ENCODE measurements around the gene DAND5. TPM values are rescaled to one million over a fixed set of nuclear protein-coding genes. Genes with fewer than 3 reads are reported as not detected.

DAND5 gene
- total and polyA plus RNA-seq, 9 of the 15 experiments (the other 6 are each of a cell fraction or from before 2014, with no cell fraction given), result 0.22 to 0.83 (median 0.60) TPM

GRCh38 chr19:12933287-12934072, 35.9 kb upstream of the DAND5 start, which contains the start of gene FARSA:
TSS of gene FARSA (minus strand) at chr19:12933711. CDS start at chr19:12933696, 15 bp downstream.
- peak; percentile 97 for FAIRE-seq
- peak; percentile 85 for ATAC-seq
- TF ChIP-seq ZNF232 (CRISPR knock-in tag; IDR thresholded peaks at IDR 0.05), result 0 out of 2 replicates have a peak, but pooled peaks have one; percentile 54
- TF ChIP-seq ZKSCAN1 (IDR thresholded peaks at IDR 0.05; ENCODE audit: low read depth, low read length), result peak; percentile 71; the same call in 1 of the 2 replicates
- TF ChIP-seq ZNF639 (CRISPR knock-in tag; conservative IDR thresholded peaks at IDR 0.05 in 1 of 2, IDR thresholded peaks at IDR 0.05 in 1 of 2), result peak in 1 of 2 experiments; percentile 90; a peak in 2 of 4 replicates
- TF ChIP-seq HNRNPL (IDR thresholded peaks at IDR 0.05; ENCODE audit: low read depth, low read length), result no peak
- peak; percentile 58; the same call in 1 of the 2 replicates for TF ChIP-seq JUND (IDR thresholded peaks at IDR 0.05; ENCODE audit: borderline replicate concordance, low read depth, low read length)
- no peak; the same call in 2 of the 3 replicates for TF ChIP-seq JUND (tag; IDR thresholded peaks at IDR 0.05; ENCODE audit: borderline replicate concordance, low read depth, low read length)
- TF ChIP-seq SIX5 (IDR thresholded peaks at IDR 0.05; ENCODE audit: borderline replicate concordance in 1 of 2, insufficient read depth in 1 of 2, low read depth in 1 of 2, low read length in 2 of 2), result peak; percentile 84 to 87
- no peak for TF ChIP-seq SAFB (IDR thresholded peaks at IDR 0.05; ENCODE audit: borderline replicate concordance, low read depth, low read length)
- TF ChIP-seq ZNF644 (tag; IDR thresholded peaks at IDR 0.05; ENCODE audit: low read depth), result peak; percentile 74; the same call in 1 of the 2 replicates
- TF ChIP-seq POLR2A (conservative IDR thresholded peaks at IDR 0.05), result peak; percentile 96
- no peak for TF ChIP-seq HIVEP1 (CRISPR knock-in tag; IDR thresholded peaks at IDR 0.05)
- peak; percentile 4 to 51; a peak in 2 of 4 replicates for TF ChIP-seq NRF1 (conservative IDR thresholded peaks at IDR 0.05 in 1 of 2, IDR thresholded peaks at IDR 0.05 in 1 of 2)
- peak; percentile 89 for TF ChIP-seq ZNF584 (CRISPR knock-in tag; IDR thresholded peaks at IDR 0.05; ENCODE audit: low read depth)
- TF ChIP-seq TSHZ1 (CRISPR knock-in tag; IDR thresholded peaks at IDR 0.05), result no peak
- TF ChIP-seq RBFOX2 (IDR thresholded peaks at IDR 0.05; ENCODE audit: low read depth, low read length), result peak; percentile 99

More at GRCh38 chr19:12933287-12934072, 35.9 kb upstream of the DAND5 start, which contains the start of gene FARSA:
- Histone ChIP-seq H2AFZ (ENCODE audit: low read depth, low read length) (peak within 1 kb of the TSS; percentile 97), H3K4me1 (replicated peaks in 1 of 2; ENCODE audit: control insufficient read depth in 2 of 2, insufficient read depth in 2 of 2, low read length in 2 of 2) (peaks cover 29 to 46% of the 10 kb centered on the region in 2 experiments), H4K20me1 (replicated peaks; ENCODE audit: control insufficient read depth, insufficient read depth, low read length) (no peaks in the 10 kb centered on the region; the same call in 1 of the 2 replicates), H3K9me1 (ENCODE audit: control insufficient read depth, insufficient read depth, low read length) (no peaks in the 10 kb centered on the region), H3K27me3 (ENCODE audit: control insufficient read depth in 2 of 2, insufficient read depth in 2 of 2, low read length in 2 of 2) (no peaks in the 10 kb centered on the region), H3K36me3 (ENCODE audit: control insufficient read depth, insufficient read depth, low read length) (peaks cover 39% of the 10 kb centered on the region), H3K79me2 (ENCODE audit: control insufficient read depth, insufficient read depth, low read length) (peaks cover 58% of the 10 kb centered on the region), H3K4me3 (peak within 1 kb of the TSS; percentile 86), H3K9me3 (replicated peaks; ENCODE audit: control insufficient read depth, insufficient read depth, low read depth, low read length) (no peaks in the 10 kb centered on the region), H3K27ac (ENCODE audit: extremely low read depth, low read depth, low read length) (peak within 1 kb of the TSS; percentile 96), H3K9ac (ENCODE audit: insufficient read depth in 1 of 2, low read depth in 2 of 2, low read length in 2 of 2) (peak within 1 kb of the TSS; percentile 94 to 97), H3K4me2 (ENCODE audit: insufficient read depth, low read length) (peak within 1 kb of the TSS; percentile 98)
- intact Hi-C loops (cut with micrococcal nuclease), result no loop called here
- TSS peak; percentile 72 for BruUV-seq (replicated peaks)
- in situ Hi-C loops (cut with MboI), result no loop called here
- peak; percentile 82 to 96 (median 86) for DNase-seq (ENCODE audit: extremely low read depth in 1 of 4, low spot score in 3 of 4)
- CTCF ChIA-PET (ENCODE audit: low intra/inter-chr PET ratio), result no interaction called here
- POLR2A ChIA-PET, result interaction anchor here (0.6 to 2.1 kb wide), 13 partner anchors 9 to 174 kb away, joined by 3 to 10 read pairs (median 3); partner anchors contain the start of genes DNASE2, GADD45GIP1, GCDH and RAD23A
- WGBS (ENCODE audit: insufficient coverage, low coverage, missing lambda C conversion rate), result under 1% methylated on average over 49 of the region's 51 CpGs

Measured in K562 (cell line).